ENCODE data around the gene AJUBA.
A peak's percentile ranks its signal among the peaks of the same experiment; 100 is the strongest.
"Not testable (repeated sequence)": the region's sequence is repeated elsewhere in the genome, so short reads cannot be mapped to it uniquely, and the experiment has no call there.

Gene AJUBA

GRCh38 chr14:23005451-23006187 is 23.3 kb upstream of the AJUBA start:
- no peaks in the 10 kb centered on the region for H3K27me3 ChIP-seq (ENCODE audit: control insufficient read depth in 1 of 2, insufficient read depth in 1 of 2, low read length in 2 of 2)
- no peak overlapping the region for H2BK120ac ChIP-seq (ENCODE audit: low read depth, low read length)
- no peak overlapping the region for H2BK15ac ChIP-seq (ENCODE audit: low read depth, poor library complexity, severe bottlenecking)
- no peaks in the 10 kb centered on the region for H3K36me3 ChIP-seq (ENCODE audit: control insufficient read depth in 1 of 2, insufficient read depth in 2 of 2, low read depth in 1 of 2, low read length in 2 of 2)
- H3K18ac ChIP-seq (ENCODE audit: low read depth in 1 of 2, low read length in 2 of 2), result no peak overlapping the region
- no peak overlapping the region for H3K9ac ChIP-seq (ENCODE audit: low read length)
- no peaks in the 10 kb centered on the region for H3K9me3 ChIP-seq (ENCODE audit: control insufficient read depth, low read length)
- H2AFZ ChIP-seq (ENCODE audit: low read depth, low read length), result no peak overlapping the region
- DNase-seq, result no peak
- H2AK5ac ChIP-seq (ENCODE audit: low read length, severe bottlenecking), result no peak overlapping the region
- no peak overlapping the region for H2BK5ac ChIP-seq (ENCODE audit: low read depth, low read length, poor library complexity, severe bottlenecking)
- WGBS, result 77% methylated on average over 2 of the region's 3 CpGs
- H3K4me3 ChIP-seq (ENCODE audit: insufficient read depth in 1 of 2, low read depth in 1 of 2, low read length in 2 of 2), result peak overlapping the region in 1 of 2 experiments; percentile 90
- H3K4ac ChIP-seq (ENCODE audit: low read depth in 1 of 2, low read length in 2 of 2), result no peak overlapping the region
- H4K8ac ChIP-seq (ENCODE audit: low read length), result no peak overlapping the region
- peak overlapping the region; percentile 51 for H3K4me2 ChIP-seq (ENCODE audit: low read length, poor library complexity, severe bottlenecking)
- no peak overlapping the region for H3K27ac ChIP-seq (ENCODE audit: low read length, poor library complexity, severe bottlenecking)
- H3K14ac ChIP-seq (ENCODE audit: low read length in 2 of 2), result no peak overlapping the region
- no peak overlapping the region for H2BK12ac ChIP-seq (ENCODE audit: low read length in 2 of 2)
- no peaks in the 10 kb centered on the region for H3K79me1 ChIP-seq (replicated peaks; ENCODE audit: low read length, poor library complexity, severe bottlenecking)
- no peak overlapping the region for H3K23ac ChIP-seq (ENCODE audit: low read length in 2 of 2)
- no peaks in the 10 kb centered on the region for H3K4me1 ChIP-seq (ENCODE audit: control insufficient read depth, insufficient read depth, low read depth, low read length)
- H4K91ac ChIP-seq (ENCODE audit: low read length), result no peak overlapping the region

GRCh38 chr14:23004274-23004673 is 21.9 kb upstream of the AJUBA start:
- not testable (repeated sequence) for H3K4me3 ChIP-seq (ENCODE audit: insufficient read depth in 1 of 2, low read depth in 1 of 2, low read length in 2 of 2); DNase-seq; H2AK5ac ChIP-seq (ENCODE audit: low read length, severe bottlenecking); H3K27ac ChIP-seq (ENCODE audit: low read length, poor library complexity, severe bottlenecking); H3K36me3 ChIP-seq (ENCODE audit: control insufficient read depth in 1 of 2, insufficient read depth in 2 of 2, low read depth in 1 of 2, low read length in 2 of 2); H2BK12ac ChIP-seq (ENCODE audit: low read length in 2 of 2); H3K9ac ChIP-seq (ENCODE audit: low read length); H3K18ac ChIP-seq (ENCODE audit: low read depth in 1 of 2, low read length in 2 of 2); H3K4me2 ChIP-seq (ENCODE audit: low read length, poor library complexity, severe bottlenecking); H2AFZ ChIP-seq (ENCODE audit: low read depth, low read length); H3K14ac ChIP-seq (ENCODE audit: low read length in 2 of 2); H3K27me3 ChIP-seq (ENCODE audit: control insufficient read depth in 1 of 2, insufficient read depth in 1 of 2, low read length in 2 of 2); H2BK5ac ChIP-seq (ENCODE audit: low read depth, low read length, poor library complexity, severe bottlenecking); H3K23ac ChIP-seq (ENCODE audit: low read length in 2 of 2); H3K4ac ChIP-seq (ENCODE audit: low read depth in 1 of 2, low read length in 2 of 2); H3K9me3 ChIP-seq (ENCODE audit: control insufficient read depth, low read length); H2BK120ac ChIP-seq (ENCODE audit: low read depth, low read length); H2BK15ac ChIP-seq (ENCODE audit: low read depth, poor library complexity, severe bottlenecking); H4K91ac ChIP-seq (ENCODE audit: low read length); H3K4me1 ChIP-seq (ENCODE audit: control insufficient read depth, insufficient read depth, low read depth, low read length); H3K79me1 ChIP-seq (replicated peaks; ENCODE audit: low read length, poor library complexity, severe bottlenecking); H4K8ac ChIP-seq (ENCODE audit: low read length)
- 100% methylated on average over 4 of the region's 4 CpGs for WGBS

- no peak for DNase-seq
- 100% methylated on average over 2 of the region's 3 CpGs for WGBS
- H2AFZ ChIP-seq (ENCODE audit: low read depth, low read length), result no peak overlapping the region
- H4K8ac ChIP-seq (ENCODE audit: low read length), result no peak overlapping the region
- H3K4me1 ChIP-seq (ENCODE audit: control insufficient read depth, insufficient read depth, low read depth, low read length), result no peaks in the 10 kb centered on the region
- no peak overlapping the region for H3K4me2 ChIP-seq (ENCODE audit: low read length, poor library complexity, severe bottlenecking)
- no peak overlapping the region for H3K4me3 ChIP-seq (ENCODE audit: insufficient read depth in 1 of 2, low read depth in 1 of 2, low read length in 2 of 2)
- no peak overlapping the region for H3K14ac ChIP-seq (ENCODE audit: low read length in 2 of 2)
- no peak overlapping the region for H3K27ac ChIP-seq (ENCODE audit: low read length, poor library complexity, severe bottlenecking)
- H3K9ac ChIP-seq (ENCODE audit: low read length), result no peak overlapping the region
- no peak overlapping the region for H2BK120ac ChIP-seq (ENCODE audit: low read depth, low read length)
- H3K18ac ChIP-seq (ENCODE audit: low read depth in 1 of 2, low read length in 2 of 2), result no peak overlapping the region
- H2BK15ac ChIP-seq (ENCODE audit: low read depth, poor library complexity, severe bottlenecking), result no peak overlapping the region
- no peak overlapping the region for H3K4ac ChIP-seq (ENCODE audit: low read depth in 1 of 2, low read length in 2 of 2)
- H3K79me1 ChIP-seq (replicated peaks; ENCODE audit: low read length, poor library complexity, severe bottlenecking), result no peaks in the 10 kb centered on the region
- no peak overlapping the region for H2BK12ac ChIP-seq (ENCODE audit: low read length in 2 of 2)
- no peak overlapping the region for H3K23ac ChIP-seq (ENCODE audit: low read length in 2 of 2)
- no peak overlapping the region for H2BK5ac ChIP-seq (ENCODE audit: low read depth, low read length, poor library complexity, severe bottlenecking)
- no peaks in the 10 kb centered on the region for H3K27me3 ChIP-seq (ENCODE audit: control insufficient read depth in 1 of 2, insufficient read depth in 1 of 2, low read length in 2 of 2)
- H2AK5ac ChIP-seq (ENCODE audit: low read length, severe bottlenecking), result no peak overlapping the region
- peaks cover 0 to 8% of the 10 kb centered on the region in 2 experiments for H3K36me3 ChIP-seq (ENCODE audit: control insufficient read depth in 1 of 2, insufficient read depth in 2 of 2, low read depth in 1 of 2, low read length in 2 of 2)
- H4K91ac ChIP-seq (ENCODE audit: low read length), result no peak overlapping the region
- no peaks in the 10 kb centered on the region for H3K9me3 ChIP-seq (ENCODE audit: control insufficient read depth, low read length)
These were observed 20.2 kb upstream of the AJUBA start for GRCh38 chr14:23002592-23002991.

DNA sequence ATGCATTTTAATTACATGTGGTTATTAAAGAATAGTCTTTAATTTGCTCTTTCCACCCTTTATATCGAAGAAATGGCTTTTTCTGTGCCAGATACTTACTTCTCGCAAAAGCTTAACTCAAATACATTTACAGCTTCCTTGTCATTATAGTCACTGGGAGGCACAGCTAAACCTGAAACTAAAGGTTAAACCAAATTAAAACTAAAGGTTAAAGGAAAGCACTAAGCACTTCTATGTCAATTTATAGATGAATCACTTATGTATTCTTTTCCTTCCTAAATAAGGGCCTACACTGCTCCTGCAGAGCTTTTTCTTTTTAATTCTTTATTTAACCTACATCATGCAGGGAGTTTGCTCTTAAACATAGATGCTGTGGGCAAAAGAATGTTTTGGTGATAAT is 18.5 kb upstream of the AJUBA start:
- no peak overlapping the region for H2BK5ac ChIP-seq (ENCODE audit: low read depth, low read length, poor library complexity, severe bottlenecking)
- no peak overlapping the region for H3K9ac ChIP-seq (ENCODE audit: low read length)
- H3K23ac ChIP-seq (ENCODE audit: low read length in 2 of 2), result no peak overlapping the region
- H3K4ac ChIP-seq (ENCODE audit: low read depth in 1 of 2, low read length in 2 of 2), result no peak overlapping the region
- no peak overlapping the region for H3K14ac ChIP-seq (ENCODE audit: low read length in 2 of 2)
- no peak for DNase-seq
- H3K27me3 ChIP-seq (ENCODE audit: control insufficient read depth in 1 of 2, insufficient read depth in 1 of 2, low read length in 2 of 2), result peaks cover 0 to 7% of the 10 kb centered on the region in 2 experiments
- no peak overlapping the region for H4K91ac ChIP-seq (ENCODE audit: low read length)
- no peaks in the 10 kb centered on the region for H3K4me1 ChIP-seq (ENCODE audit: control insufficient read depth, insufficient read depth, low read depth, low read length)
- H2AK5ac ChIP-seq (ENCODE audit: low read length, severe bottlenecking), result no peak overlapping the region
- H2BK15ac ChIP-seq (ENCODE audit: low read depth, poor library complexity, severe bottlenecking), result no peak overlapping the region
- no peak overlapping the region for H4K8ac ChIP-seq (ENCODE audit: low read length)
- no peak overlapping the region for H3K4me3 ChIP-seq (ENCODE audit: insufficient read depth in 1 of 2, low read depth in 1 of 2, low read length in 2 of 2)
- H2BK120ac ChIP-seq (ENCODE audit: low read depth, low read length), result no peak overlapping the region
- H3K79me1 ChIP-seq (replicated peaks; ENCODE audit: low read length, poor library complexity, severe bottlenecking), result no peaks in the 10 kb centered on the region
- no peak overlapping the region for H3K4me2 ChIP-seq (ENCODE audit: low read length, poor library complexity, severe bottlenecking)
- H2AFZ ChIP-seq (ENCODE audit: low read depth, low read length), result no peak overlapping the region
- H3K18ac ChIP-seq (ENCODE audit: low read depth in 1 of 2, low read length in 2 of 2), result no peak overlapping the region
- H3K27ac ChIP-seq (ENCODE audit: low read length, poor library complexity, severe bottlenecking), result no peak overlapping the region
- H3K9me3 ChIP-seq (ENCODE audit: control insufficient read depth, low read length), result no peaks in the 10 kb centered on the region
- WGBS, result 100% methylated on average over 2 of the region's 2 CpGs
- H3K36me3 ChIP-seq (ENCODE audit: control insufficient read depth in 1 of 2, insufficient read depth in 2 of 2, low read depth in 1 of 2, low read length in 2 of 2), result peaks cover 0 to 8% of the 10 kb centered on the region in 2 experiments
- no peak overlapping the region for H2BK12ac ChIP-seq (ENCODE audit: low read length in 2 of 2)

Measured in mesenchymal stem cell (in vitro differentiated cells and primary cell).